GM13976 (cell line): Measurements from ENCODE around the gene PGBD5.

ENCODE experiments used
- DNase-seq: peaks from one replicate; pipeline ENCODE4 v3.0.0; 2012; ENCODE audit warnings: low spot score
- in situ Hi-C: fragments of 300-500 bp; cut with MboI; formaldehyde crosslinking; loops from one replicate; pipeline ENCODE4 v1.12.0; 2022; ENCODE audit warnings: low sequenced_read_pairs, mixed read lengths, inconsistent platforms; ENCODE audit not compliant: unreplicated experiment
- TF ChIP-seq, protein P1 (sequence below): IDR thresholded peaks from 2 replicates; pipeline ENCODE4 v1.5.1; 2012; ENCODE audit warnings: borderline replicate concordance, mild to moderate bottlenecking; ENCODE audit not compliant: insufficient read depth; ENCODE audit errors: extremely low read depth, missing control alignments, control extremely low read depth

PGBD5 gene

DNA sequence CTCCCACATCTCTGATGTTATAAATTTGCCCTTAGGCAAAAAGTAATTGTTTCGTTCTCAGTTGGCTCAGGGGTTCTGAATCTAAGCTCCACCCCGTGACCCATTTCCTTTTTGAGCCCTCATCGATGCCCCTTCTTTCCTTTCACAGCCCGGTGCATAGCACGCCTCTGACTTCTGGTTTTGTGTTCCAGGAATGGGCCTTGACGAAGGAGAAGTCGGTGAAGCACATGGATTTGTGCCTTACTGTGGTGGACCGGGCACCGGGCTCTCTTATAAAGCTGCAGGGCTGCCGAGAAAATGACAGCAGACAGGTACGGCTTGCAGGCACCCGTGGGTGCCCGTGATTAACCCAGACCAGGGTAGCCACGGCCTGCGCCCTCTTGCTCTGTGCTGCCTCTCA lies 151.9 kb downstream of the PGBD5 start:
- DNase-seq: no peak
- TF ChIP-seq, protein P1, sequence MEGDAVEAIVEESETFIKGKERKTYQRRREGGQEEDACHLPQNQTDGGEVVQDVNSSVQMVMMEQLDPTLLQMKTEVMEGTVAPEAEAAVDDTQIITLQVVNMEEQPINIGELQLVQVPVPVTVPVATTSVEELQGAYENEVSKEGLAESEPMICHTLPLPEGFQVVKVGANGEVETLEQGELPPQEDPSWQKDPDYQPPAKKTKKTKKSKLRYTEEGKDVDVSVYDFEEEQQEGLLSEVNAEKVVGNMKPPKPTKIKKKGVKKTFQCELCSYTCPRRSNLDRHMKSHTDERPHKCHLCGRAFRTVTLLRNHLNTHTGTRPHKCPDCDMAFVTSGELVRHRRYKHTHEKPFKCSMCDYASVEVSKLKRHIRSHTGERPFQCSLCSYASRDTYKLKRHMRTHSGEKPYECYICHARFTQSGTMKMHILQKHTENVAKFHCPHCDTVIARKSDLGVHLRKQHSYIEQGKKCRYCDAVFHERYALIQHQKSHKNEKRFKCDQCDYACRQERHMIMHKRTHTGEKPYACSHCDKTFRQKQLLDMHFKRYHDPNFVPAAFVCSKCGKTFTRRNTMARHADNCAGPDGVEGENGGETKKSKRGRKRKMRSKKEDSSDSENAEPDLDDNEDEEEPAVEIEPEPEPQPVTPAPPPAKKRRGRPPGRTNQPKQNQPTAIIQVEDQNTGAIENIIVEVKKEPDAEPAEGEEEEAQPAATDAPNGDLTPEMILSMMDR: no peak
- in situ Hi-C loops: no loop called here

DNA sequence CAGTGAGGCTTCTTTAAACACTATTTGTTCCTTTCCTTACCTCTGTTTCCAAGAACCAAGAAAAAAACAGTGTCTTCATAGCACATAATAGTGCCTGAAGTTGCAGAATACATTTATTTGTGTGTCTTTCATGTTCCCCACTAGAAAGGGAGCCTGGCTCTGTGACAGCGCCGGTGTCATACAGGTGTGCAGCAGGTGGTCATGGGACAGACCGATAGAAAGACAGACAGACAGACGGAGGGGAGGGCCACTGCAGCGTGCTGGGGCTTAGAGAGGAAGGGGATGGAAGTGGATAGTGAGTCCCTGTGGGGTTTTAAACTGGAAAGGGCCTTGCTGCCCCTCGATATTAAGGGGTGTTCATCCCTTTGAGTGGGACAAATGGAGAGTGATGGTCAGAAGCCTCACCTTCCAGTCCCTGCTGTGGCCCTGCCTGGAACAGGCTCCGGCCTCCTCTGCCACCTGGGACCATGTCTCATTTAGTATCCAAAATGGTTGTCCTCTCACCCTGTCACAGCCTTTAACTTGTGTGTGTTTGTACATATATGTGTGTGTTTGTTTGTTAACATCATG lies 152.9 kb downstream of the PGBD5 start:
- in situ Hi-C loops: no loop called here
- no peak for DNase-seq

DNA sequence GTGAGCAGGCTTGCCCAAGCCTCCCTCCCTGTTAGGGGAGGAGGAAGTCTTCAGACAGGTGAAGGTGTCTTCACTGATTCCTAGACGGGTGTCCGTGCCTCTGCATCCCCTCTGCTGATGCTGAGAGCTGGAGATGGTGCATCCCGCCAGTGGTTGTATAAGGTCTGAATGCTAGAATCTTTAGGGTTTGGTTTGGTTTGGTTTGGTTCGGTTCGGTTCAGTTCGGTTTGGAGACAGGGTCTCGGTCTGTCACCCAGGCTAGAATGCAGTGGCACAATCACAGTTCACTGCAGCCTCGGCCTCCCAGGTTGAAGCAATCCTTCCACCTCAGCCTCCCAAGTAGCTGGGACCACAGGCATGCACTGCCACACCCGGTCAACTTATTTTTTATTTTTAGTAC lies 153.6 kb downstream of the PGBD5 start:
- TF ChIP-seq, protein P1: no peak
- no peak for DNase-seq
- in situ Hi-C loops: no loop called here

More for the DNA sequence above, 152.9 kb downstream of the PGBD5 start:
- TF ChIP-seq, protein P1: no peak

DNA sequence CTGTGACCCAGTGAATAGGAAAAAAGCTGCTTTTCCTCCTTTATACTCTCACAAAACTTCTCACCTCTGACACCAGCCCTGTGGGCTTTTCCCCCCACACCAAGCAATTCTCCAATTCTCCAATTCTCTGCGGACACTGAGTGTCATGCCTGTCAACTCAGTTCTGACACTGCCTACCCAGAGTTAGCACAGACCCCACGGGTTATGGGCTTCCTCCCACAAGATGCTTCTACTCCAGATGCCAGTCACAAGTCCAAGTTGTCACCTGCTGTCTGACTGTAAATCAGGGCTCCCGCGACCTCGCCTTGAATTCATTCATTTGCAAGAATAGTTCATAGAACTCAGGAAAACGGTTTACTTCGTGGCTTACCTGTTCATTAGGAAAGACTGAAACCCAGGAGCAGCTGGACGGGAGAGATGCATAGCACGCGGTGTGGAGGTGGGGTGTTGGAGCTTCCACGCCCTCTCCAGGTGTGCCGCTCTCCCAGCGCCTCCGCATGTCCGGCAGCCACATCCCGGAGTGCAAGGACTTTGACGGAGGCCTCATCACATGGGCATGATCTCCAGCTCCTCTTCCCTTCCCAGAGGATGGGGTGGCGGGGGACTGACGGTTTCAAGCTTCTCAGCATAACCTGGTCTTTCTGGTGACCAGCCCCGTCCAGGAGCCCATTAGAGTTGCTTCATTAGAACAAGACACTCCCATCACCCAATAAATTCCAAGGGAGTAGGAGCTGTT lies 154.7 kb downstream of the PGBD5 start:
- DNase-seq: no peak
- TF ChIP-seq, protein P1: no peak
- in situ Hi-C loops: no loop called here

DNA sequence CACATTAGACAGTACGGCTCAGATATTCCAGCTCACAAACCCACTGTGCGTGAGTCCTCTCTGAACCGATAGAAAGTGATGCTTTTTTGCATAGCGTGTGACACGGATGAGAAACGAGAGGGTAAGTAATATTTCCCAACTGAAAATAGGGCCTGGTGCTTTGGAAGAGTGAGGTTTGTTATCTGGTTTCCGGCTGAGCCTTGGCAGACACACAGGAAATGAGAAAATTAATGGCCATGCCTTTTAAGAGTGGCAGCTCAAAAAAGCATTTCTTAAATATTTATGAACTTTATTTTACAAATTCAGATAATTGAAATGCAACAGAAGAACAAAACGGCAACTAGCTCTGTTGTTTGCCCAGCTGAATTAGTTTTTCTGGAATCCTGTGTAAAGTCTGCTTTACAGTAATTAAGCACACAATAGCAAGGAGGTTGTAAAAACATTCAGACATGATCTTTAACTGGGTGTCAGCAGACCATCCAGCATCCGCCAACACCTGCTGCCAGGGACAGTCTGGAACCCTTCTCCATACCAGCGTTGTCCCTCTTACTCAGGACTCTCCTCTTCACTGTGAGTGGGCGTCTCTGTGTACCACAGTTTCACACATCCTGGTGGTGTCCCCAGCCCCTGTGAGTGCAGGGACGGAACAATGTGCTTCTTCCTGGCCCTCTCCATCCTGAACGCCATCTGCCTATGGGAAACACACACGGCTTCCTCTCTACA lies 155.4 kb downstream of the PGBD5 start:
- TF ChIP-seq, protein P1: no peak
- no peak for DNase-seq
- in situ Hi-C loops: no loop called here

DNA sequence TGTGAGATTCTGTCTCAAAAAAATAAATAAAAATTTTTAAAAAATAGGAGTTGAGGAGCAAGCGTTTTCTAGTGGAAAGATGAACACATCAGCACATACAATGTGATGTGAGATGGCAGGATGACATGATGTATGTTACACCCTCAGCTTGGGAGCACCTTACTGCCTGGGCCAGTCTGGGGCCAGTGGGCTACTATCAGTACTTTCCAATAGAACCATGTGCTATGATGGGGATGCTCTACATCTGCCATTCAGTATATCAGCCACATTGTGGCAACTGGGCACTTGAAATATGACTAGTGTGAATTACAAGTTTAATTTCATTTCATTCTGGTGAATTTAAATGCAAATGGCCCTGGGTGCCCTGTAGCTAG lies 156.0 kb downstream of the PGBD5 start:
- DNase-seq: no peak
- in situ Hi-C loops: no loop called here
- TF ChIP-seq, protein P1: no peak
